HEK293 (cell line): Measurements from ENCODE around the gene TMEM14A.

Source experiments
- CTCF ChIA-PET: fragments of 350-600 bp; formaldehyde crosslinking; extraction: SDS; loops from one replicate; lab custom pipeline; 2021; ENCODE audit warnings: antibody characterized with exemption; lab: Yijun Ruan, JAX
- POLR2A ChIA-PET: fragments of 300-600 bp; formaldehyde crosslinking; extraction: SDS; loops from one replicate; lab custom pipeline; 2020; ENCODE audit warnings: antibody characterized with exemption, inconsistent platforms; lab: Yijun Ruan, JAX
- H3K27ac ChIP-seq: fragments of 200-500 bp; sonication (Bioruptor generic); 2 replicates; pipeline ENCODE4 v1.5.1; 2014; ENCODE audit warnings: low read depth, low read length, control low read depth, inconsistent platforms; ENCODE audit errors: extremely low read depth
- H3K36me3 ChIP-seq, 2 experiments: fragments of 200-500 bp in 1 of 2; sonication (Bioruptor generic) in 1 of 2; 1 replicate in 1 of 2; 2 replicates in 1 of 2; pipeline ENCODE4 v1.5.1; 2014 to 2017; ENCODE audit warnings: inconsistent platforms in 2 of 2, low read length in 2 of 2; ENCODE audit not compliant: control insufficient read depth in 2 of 2, insufficient read depth in 1 of 2
- H3K4me1 ChIP-seq: fragments of 200-500 bp; sonication (Bioruptor generic); 2 replicates; pipeline ENCODE4 v1.5.1; 2014; ENCODE audit warnings: mild to moderate bottlenecking, low read length, inconsistent platforms; ENCODE audit not compliant: control insufficient read depth, insufficient read depth
- H3K4me3 ChIP-seq: 2 replicates; pipeline ENCODE4 v1.5.1; 2011; ENCODE audit warnings: low read depth, mild to moderate bottlenecking, control low read depth, low read length, moderate library complexity
- H3K9me3 ChIP-seq: fragments of 200-500 bp; sonication (Bioruptor generic); 2 replicates; pipeline ENCODE4 v1.5.1; 2014; ENCODE audit warnings: low read depth, low read length, inconsistent platforms; ENCODE audit not compliant: control insufficient read depth, insufficient read depth
- KLF10 ChIP-seq: fragments of 450-650 bp; IDR thresholded peaks from 2 replicates; pipeline ENCODE4 v1.5.1; 2018; ENCODE audit warnings: missing biosample characterization, mild to moderate bottlenecking, missing genetic modification characterization
- OSR2 ChIP-seq: fragments of 450-650 bp; formaldehyde crosslinking; IDR thresholded peaks from 2 replicates; pipeline ENCODE4 v1.5.1; 2016; ENCODE audit warnings: missing biosample characterization, missing genetic modification characterization
- SCRT1 ChIP-seq: fragments of 450-650 bp; formaldehyde crosslinking; IDR thresholded peaks from 2 replicates; pipeline ENCODE4 v1.5.1; 2016; ENCODE audit warnings: missing biosample characterization, missing genetic modification characterization, borderline replicate concordance
- TCF7L2 ChIP-seq: IDR thresholded peaks from 2 replicates; pipeline ENCODE4 v1.6.1; 2011; ENCODE audit warnings: low read depth, mild to moderate bottlenecking, inconsistent platforms, low read length, moderate library complexity, borderline replicate concordance
- ZFP69B ChIP-seq: fragments of 450-650 bp; formaldehyde crosslinking; IDR thresholded peaks from 2 replicates; pipeline ENCODE4 v1.5.1; 2016; ENCODE audit warnings: missing biosample characterization, missing genetic modification characterization
- ZNF155 ChIP-seq: fragments of 450-650 bp; formaldehyde crosslinking; IDR thresholded peaks from 2 replicates; pipeline ENCODE4 v1.5.1; 2016; ENCODE audit warnings: missing biosample characterization, missing genetic modification characterization
- ZNF16 ChIP-seq: fragments of 450-650 bp; formaldehyde crosslinking; IDR thresholded peaks from 2 replicates; pipeline ENCODE4 v1.5.1; 2016; ENCODE audit warnings: low read depth, missing biosample characterization, missing genetic modification characterization
- ZNF248 ChIP-seq: fragments of 450-650 bp; formaldehyde crosslinking; IDR thresholded peaks from 2 replicates; pipeline ENCODE4 v1.5.1; 2017; ENCODE audit warnings: missing biosample characterization, missing genetic modification characterization
- ZNF292 ChIP-seq: fragments of 450-650 bp; formaldehyde crosslinking; IDR thresholded peaks from 2 replicates; pipeline ENCODE4 v1.5.1; 2016; ENCODE audit warnings: low read depth, missing biosample characterization, missing genetic modification characterization, borderline replicate concordance
- ZNF350 ChIP-seq: fragments of 450-650 bp; formaldehyde crosslinking; IDR thresholded peaks from 2 replicates; pipeline ENCODE4 v1.5.0; 2017; ENCODE audit warnings: missing biosample characterization, mild to moderate bottlenecking, missing genetic modification characterization
- ZNF391 ChIP-seq: fragments of 450-650 bp; formaldehyde crosslinking; IDR thresholded peaks from 2 replicates; pipeline ENCODE4 v1.5.1; 2016; ENCODE audit warnings: low read depth, missing biosample characterization, missing genetic modification characterization, borderline replicate concordance
- ZNF426 ChIP-seq: fragments of 450-650 bp; formaldehyde crosslinking; IDR thresholded peaks from 2 replicates; pipeline ENCODE4 v1.5.1; 2017; ENCODE audit warnings: missing biosample characterization, missing genetic modification characterization, mild to moderate bottlenecking, inconsistent platforms, moderate library complexity
- ZNF514 ChIP-seq: fragments of 450-650 bp; formaldehyde crosslinking; IDR thresholded peaks from 2 replicates; pipeline ENCODE4 v1.5.1; 2016; ENCODE audit warnings: missing biosample characterization, missing genetic modification characterization
- ZNF549 ChIP-seq: fragments of 450-650 bp; IDR thresholded peaks from 2 replicates; pipeline ENCODE4 v1.5.1; 2018; ENCODE audit warnings: missing biosample characterization, missing genetic modification characterization, mild to moderate bottlenecking, inconsistent platforms, moderate library complexity
- ZNF596 ChIP-seq: fragments of 450-650 bp; IDR thresholded peaks from 2 replicates; pipeline ENCODE4 v1.5.0; 2018; ENCODE audit warnings: missing biosample characterization, mild to moderate bottlenecking, missing genetic modification characterization, moderate library complexity
- ZNF629 ChIP-seq: fragments of 450-650 bp; formaldehyde crosslinking; IDR thresholded peaks from 2 replicates; pipeline ENCODE4 v1.5.1; 2017; ENCODE audit warnings: missing biosample characterization, missing genetic modification characterization
- ZNF664 ChIP-seq: fragments of 450-650 bp; formaldehyde crosslinking; IDR thresholded peaks from 2 replicates; pipeline ENCODE4 v1.5.1; 2016; ENCODE audit warnings: missing biosample characterization, missing genetic modification characterization
- ZSCAN16 ChIP-seq: fragments of 450-650 bp; formaldehyde crosslinking; IDR thresholded peaks from 2 replicates; pipeline ENCODE4 v1.5.1; 2016; ENCODE audit warnings: missing biosample characterization, missing genetic modification characterization
- TF ChIP-seq, protein P1 (sequence below): fragments of 450-650 bp; IDR thresholded peaks from 2 replicates; pipeline ENCODE4 v1.5.1; 2018; ENCODE audit warnings: missing biosample characterization, missing genetic modification characterization
- TF ChIP-seq, protein P2 (sequence below): fragments of 450-650 bp; formaldehyde crosslinking; IDR thresholded peaks from 2 replicates; pipeline ENCODE4 v1.5.1; 2016; ENCODE audit warnings: missing biosample characterization, missing genetic modification characterization
- TF ChIP-seq, protein P3 (sequence below): fragments of 450-650 bp; formaldehyde crosslinking; IDR thresholded peaks from 2 replicates; pipeline ENCODE4 v1.5.1; 2016; ENCODE audit warnings: missing biosample characterization, missing genetic modification characterization, low read depth
- TF ChIP-seq, protein P4 (sequence below): fragments of 450-650 bp; formaldehyde crosslinking; IDR thresholded peaks from 2 replicates; pipeline ENCODE4 v1.5.1; 2016; ENCODE audit warnings: missing biosample characterization, missing genetic modification characterization
- TF ChIP-seq, protein P5 (sequence below): fragments of 450-650 bp; formaldehyde crosslinking; IDR thresholded peaks from 2 replicates; pipeline ENCODE4 v1.5.1; 2016; ENCODE audit warnings: missing biosample characterization, missing genetic modification characterization, borderline replicate concordance
- TF ChIP-seq, protein P6 (sequence below): fragments of 450-650 bp; formaldehyde crosslinking; IDR thresholded peaks from 2 replicates; pipeline ENCODE4 v1.5.1; 2016; ENCODE audit warnings: missing biosample characterization, missing genetic modification characterization

Gene TMEM14A

DNA sequence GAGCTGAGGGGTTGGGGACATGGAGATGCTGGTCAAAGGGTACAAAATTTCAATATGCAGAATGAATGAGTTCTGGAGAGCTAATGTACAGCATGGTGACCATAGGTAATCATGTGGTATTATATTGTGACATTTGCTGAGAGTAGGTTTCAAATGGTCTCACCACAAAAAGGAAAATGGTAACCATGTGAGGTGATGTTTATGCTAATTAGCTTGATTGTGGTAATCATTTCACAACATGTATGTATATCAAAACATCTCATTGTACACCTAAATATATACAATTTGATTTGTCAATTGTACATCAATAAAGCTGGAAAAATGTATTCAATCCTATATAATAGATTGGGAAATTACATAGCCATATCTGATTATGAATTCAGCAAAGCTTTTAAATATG lies 29.5 kb upstream of the TMEM14A start:
- POLR2A ChIA-PET = interaction anchor here (0.6 to 1.0 kb wide), 2 partner anchors 11 to 768 kb away, joined by 3 to 11 read pairs; no protein-coding TSS in a partner anchor

DNA sequence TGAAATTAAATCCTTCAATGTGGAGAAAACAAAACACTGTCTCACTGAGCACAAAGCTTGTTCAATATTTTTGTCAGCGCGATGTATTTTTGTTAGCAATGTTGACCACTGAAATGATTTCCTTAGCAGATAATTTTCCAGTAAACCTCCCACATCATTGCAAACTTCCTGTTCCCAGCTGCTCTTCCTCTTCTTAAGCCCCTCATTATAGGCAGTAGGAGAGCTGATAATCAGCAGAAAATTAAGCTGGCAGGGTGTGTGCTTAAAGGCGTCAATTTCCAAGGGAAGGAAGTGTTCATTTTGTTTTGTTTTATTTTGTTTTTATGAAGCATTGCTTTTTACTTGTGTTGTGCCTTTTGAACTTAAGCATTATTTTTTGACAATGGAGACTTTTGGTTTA lies 29.1 kb upstream of the TMEM14A start:
- Histone ChIP-seq H3K4me1 (peaks cover 3% of the 10 kb centered on the region), H3K27ac (no peak overlapping the region), H3K4me3 (no peak overlapping the region), H3K9me3 (no peaks in the 10 kb centered on the region), H3K36me3 (no peaks in the 10 kb centered on the region)
- TF ChIP-seq ZNF426 (tag by site-specific recombination) = no peak
- TF ChIP-seq ZNF596 (tag by site-specific recombination) = no peak
- TF ChIP-seq, protein P1, sequence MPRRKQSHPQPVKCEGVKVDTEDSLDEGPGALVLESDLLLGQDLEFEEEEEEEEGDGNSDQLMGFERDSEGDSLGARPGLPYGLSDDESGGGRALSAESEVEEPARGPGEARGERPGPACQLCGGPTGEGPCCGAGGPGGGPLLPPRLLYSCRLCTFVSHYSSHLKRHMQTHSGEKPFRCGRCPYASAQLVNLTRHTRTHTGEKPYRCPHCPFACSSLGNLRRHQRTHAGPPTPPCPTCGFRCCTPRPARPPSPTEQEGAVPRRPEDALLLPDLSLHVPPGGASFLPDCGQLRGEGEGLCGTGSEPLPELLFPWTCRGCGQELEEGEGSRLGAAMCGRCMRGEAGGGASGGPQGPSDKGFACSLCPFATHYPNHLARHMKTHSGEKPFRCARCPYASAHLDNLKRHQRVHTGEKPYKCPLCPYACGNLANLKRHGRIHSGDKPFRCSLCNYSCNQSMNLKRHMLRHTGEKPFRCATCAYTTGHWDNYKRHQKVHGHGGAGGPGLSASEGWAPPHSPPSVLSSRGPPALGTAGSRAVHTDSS = no peak
- TF ChIP-seq ZNF629 (tag by site-specific recombination) = no peak
- no peak for TF ChIP-seq OSR2
- TF ChIP-seq KLF10 (tag by site-specific recombination) = no peak
- no peak for TF ChIP-seq ZNF549 (tag by site-specific recombination)
- no peak for TF ChIP-seq ZSCAN16 (tag by site-specific recombination)
- TF ChIP-seq, protein P2, sequence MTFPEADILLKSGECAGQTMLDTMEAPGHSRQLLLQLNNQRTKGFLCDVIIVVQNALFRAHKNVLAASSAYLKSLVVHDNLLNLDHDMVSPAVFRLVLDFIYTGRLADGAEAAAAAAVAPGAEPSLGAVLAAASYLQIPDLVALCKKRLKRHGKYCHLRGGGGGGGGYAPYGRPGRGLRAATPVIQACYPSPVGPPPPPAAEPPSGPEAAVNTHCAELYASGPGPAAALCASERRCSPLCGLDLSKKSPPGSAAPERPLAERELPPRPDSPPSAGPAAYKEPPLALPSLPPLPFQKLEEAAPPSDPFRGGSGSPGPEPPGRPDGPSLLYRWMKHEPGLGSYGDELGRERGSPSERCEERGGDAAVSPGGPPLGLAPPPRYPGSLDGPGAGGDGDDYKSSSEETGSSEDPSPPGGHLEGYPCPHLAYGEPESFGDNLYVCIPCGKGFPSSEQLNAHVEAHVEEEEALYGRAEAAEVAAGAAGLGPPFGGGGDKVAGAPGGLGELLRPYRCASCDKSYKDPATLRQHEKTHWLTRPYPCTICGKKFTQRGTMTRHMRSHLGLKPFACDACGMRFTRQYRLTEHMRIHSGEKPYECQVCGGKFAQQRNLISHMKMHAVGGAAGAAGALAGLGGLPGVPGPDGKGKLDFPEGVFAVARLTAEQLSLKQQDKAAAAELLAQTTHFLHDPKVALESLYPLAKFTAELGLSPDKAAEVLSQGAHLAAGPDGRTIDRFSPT (tag by site-specific recombination) = no peak
- TF ChIP-seq, protein P3, sequence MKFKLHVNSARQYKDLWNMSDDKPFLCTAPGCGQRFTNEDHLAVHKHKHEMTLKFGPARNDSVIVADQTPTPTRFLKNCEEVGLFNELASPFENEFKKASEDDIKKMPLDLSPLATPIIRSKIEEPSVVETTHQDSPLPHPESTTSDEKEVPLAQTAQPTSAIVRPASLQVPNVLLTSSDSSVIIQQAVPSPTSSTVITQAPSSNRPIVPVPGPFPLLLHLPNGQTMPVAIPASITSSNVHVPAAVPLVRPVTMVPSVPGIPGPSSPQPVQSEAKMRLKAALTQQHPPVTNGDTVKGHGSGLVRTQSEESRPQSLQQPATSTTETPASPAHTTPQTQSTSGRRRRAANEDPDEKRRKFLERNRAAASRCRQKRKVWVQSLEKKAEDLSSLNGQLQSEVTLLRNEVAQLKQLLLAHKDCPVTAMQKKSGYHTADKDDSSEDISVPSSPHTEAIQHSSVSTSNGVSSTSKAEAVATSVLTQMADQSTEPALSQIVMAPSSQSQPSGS (tag by site-specific recombination) = no peak
- TF ChIP-seq, protein P4, sequence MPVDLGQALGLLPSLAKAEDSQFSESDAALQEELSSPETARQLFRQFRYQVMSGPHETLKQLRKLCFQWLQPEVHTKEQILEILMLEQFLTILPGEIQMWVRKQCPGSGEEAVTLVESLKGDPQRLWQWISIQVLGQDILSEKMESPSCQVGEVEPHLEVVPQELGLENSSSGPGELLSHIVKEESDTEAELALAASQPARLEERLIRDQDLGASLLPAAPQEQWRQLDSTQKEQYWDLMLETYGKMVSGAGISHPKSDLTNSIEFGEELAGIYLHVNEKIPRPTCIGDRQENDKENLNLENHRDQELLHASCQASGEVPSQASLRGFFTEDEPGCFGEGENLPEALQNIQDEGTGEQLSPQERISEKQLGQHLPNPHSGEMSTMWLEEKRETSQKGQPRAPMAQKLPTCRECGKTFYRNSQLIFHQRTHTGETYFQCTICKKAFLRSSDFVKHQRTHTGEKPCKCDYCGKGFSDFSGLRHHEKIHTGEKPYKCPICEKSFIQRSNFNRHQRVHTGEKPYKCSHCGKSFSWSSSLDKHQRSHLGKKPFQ = no peak
- TF ChIP-seq ZFP69B = no peak
- TF ChIP-seq ZNF350 (tag by site-specific recombination) = no peak
- no peak for TF ChIP-seq ZNF514
- TF ChIP-seq ZNF155 (tag by site-specific recombination) = no peak
- TF ChIP-seq ZNF248 (tag by site-specific recombination) = no peak
- TF ChIP-seq ZNF391 = no peak
- no peak for TF ChIP-seq TCF7L2
- ChIA-PET CTCF (interaction anchor here (0.6 to 11.6 kb wide), 6 partner anchors 9 to 225 kb away, joined by 3 to 125 read pairs (median 6); no protein-coding TSS in a partner anchor), POLR2A (interaction anchor here (1.0 kb wide), 1 partner anchor 11 kb away, joined by 3 read pairs; no protein-coding TSS in a partner anchor)

More for the DNA sequence above, 29.5 kb upstream of the TMEM14A start:
- no peak overlapping the region for H3K4me3 ChIP-seq
- H3K27ac ChIP-seq = no peak overlapping the region
- H3K9me3 ChIP-seq = no peaks in the 10 kb centered on the region
- peaks cover 3% of the 10 kb centered on the region for H3K4me1 ChIP-seq
- H3K36me3 ChIP-seq = no peaks in the 10 kb centered on the region
- TF ChIP-seq OSR2 = no peak
- no peak for TF ChIP-seq ZNF292 (tag by site-specific recombination)
- TF ChIP-seq, protein P5, sequence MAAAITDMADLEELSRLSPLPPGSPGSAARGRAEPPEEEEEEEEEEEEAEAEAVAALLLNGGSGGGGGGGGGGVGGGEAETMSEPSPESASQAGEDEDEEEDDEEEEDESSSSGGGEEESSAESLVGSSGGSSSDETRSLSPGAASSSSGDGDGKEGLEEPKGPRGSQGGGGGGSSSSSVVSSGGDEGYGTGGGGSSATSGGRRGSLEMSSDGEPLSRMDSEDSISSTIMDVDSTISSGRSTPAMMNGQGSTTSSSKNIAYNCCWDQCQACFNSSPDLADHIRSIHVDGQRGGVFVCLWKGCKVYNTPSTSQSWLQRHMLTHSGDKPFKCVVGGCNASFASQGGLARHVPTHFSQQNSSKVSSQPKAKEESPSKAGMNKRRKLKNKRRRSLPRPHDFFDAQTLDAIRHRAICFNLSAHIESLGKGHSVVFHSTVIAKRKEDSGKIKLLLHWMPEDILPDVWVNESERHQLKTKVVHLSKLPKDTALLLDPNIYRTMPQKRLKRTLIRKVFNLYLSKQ (tag by site-specific recombination) = no peak
- TF ChIP-seq ZNF16 (tag by site-specific recombination) = no peak
- no peak for TF ChIP-seq ZNF514
- no peak for TF ChIP-seq ZNF664 (tag by site-specific recombination)
- TF ChIP-seq, protein P6, sequence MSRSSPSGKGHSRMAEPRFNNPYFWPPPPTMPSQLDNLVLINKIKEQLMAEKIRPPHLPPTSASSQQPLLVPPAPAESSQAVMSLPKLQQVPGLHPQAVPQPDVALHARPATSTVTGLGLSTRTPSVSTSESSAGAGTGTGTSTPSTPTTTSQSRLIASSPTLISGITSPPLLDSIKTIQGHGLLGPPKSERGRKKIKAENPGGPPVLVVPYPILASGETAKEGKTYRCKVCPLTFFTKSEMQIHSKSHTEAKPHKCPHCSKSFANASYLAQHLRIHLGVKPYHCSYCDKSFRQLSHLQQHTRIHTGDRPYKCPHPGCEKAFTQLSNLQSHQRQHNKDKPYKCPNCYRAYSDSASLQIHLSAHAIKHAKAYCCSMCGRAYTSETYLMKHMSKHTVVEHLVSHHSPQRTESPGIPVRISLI (tag by site-specific recombination) = no peak
- TF ChIP-seq SCRT1 (tag by site-specific recombination) = no peak
- TF ChIP-seq, all 188 proteins: peak for 0
- CTCF ChIA-PET = interaction anchor here (0.6 to 11.6 kb wide), 5 partner anchors 9 to 225 kb away, joined by 3 to 125 read pairs (median 7); no protein-coding TSS in a partner anchor
